KMS-11 (cell line): ENCODE results near the gene DIABLO.

ENCODE experiments used
- H2AFZ ChIP-seq: fragments of 200-600 bp; sonication (generic); 2 replicates; pipeline ENCODE4 v1.6.1; 2016; ENCODE audit warnings: antibody characterized with exemption, mixed run types, low read depth
- H3K27ac ChIP-seq: fragments of 200-600 bp; sonication (generic); 2 replicates; pipeline ENCODE4 v1.6.1; 2016; ENCODE audit warnings: mild to moderate bottlenecking, mixed run types
- H3K27me3 ChIP-seq: fragments of 200-600 bp; sonication (generic); 2 replicates; pipeline ENCODE4 v1.6.1; 2017; ENCODE audit warnings: mild to moderate bottlenecking, low read depth, mixed run types, moderate library complexity; ENCODE audit not compliant: insufficient read depth
- H3K36me3 ChIP-seq: fragments of 200-600 bp; sonication (generic); 2 replicates; pipeline ENCODE4 v1.6.1; 2017; ENCODE audit warnings: mild to moderate bottlenecking, mixed run types; ENCODE audit not compliant: insufficient read depth
- H3K4me1 ChIP-seq: fragments of 200-600 bp; sonication (generic); 2 replicates; pipeline ENCODE4 v1.6.1; 2016; ENCODE audit warnings: mild to moderate bottlenecking, low read depth, mixed run types; ENCODE audit not compliant: poor library complexity, severe bottlenecking
- H3K4me2 ChIP-seq: fragments of 200-600 bp; sonication (generic); 2 replicates; pipeline ENCODE4 v1.7.0; 2016; ENCODE audit warnings: mild to moderate bottlenecking, mixed run types
- H3K4me3 ChIP-seq: fragments of 200-600 bp; sonication (generic); IDR thresholded peaks from 2 replicates; pipeline ENCODE4 v1.6.1; 2017; ENCODE audit warnings: low read depth, low read length, mixed read lengths; ENCODE audit not compliant: insufficient read depth
- H3K79me2 ChIP-seq: fragments of 200-600 bp; sonication (generic); 2 replicates; pipeline ENCODE4 v1.6.1; 2016; ENCODE audit warnings: low read depth, mixed run types; ENCODE audit not compliant: insufficient read depth
- H3K9ac ChIP-seq: fragments of 200-600 bp; sonication (generic); 2 replicates; pipeline ENCODE4 v1.6.1; 2016; ENCODE audit warnings: mild to moderate bottlenecking, mixed run types
- H4K20me1 ChIP-seq: fragments of 200-600 bp; sonication (generic); 2 replicates; pipeline ENCODE4 v1.6.1; 2016; ENCODE audit warnings: mild to moderate bottlenecking, mixed run types; ENCODE audit not compliant: insufficient read depth
- CTCF ChIP-seq: fragments of 200-600 bp; sonication (generic); conservative IDR thresholded peaks from 2 replicates; pipeline ENCODE4 v1.6.1; 2017; ENCODE audit warnings: low read depth, mild to moderate bottlenecking, antibody characterized with exemption, low read length, moderate library complexity, mixed read lengths

Gene DIABLO

GRCh38 chr12:122235741-122236140, 9.9 kb upstream of the DIABLO start:
- TF ChIP-seq CTCF: no peak
- no peaks in the 10 kb centered on the region for H3K36me3 ChIP-seq
- H3K4me2 ChIP-seq: no peak overlapping the region
- no peak overlapping the region for H3K4me3 ChIP-seq
- peaks cover 6% of the 10 kb centered on the region for H3K4me1 ChIP-seq
- H4K20me1 ChIP-seq: no peaks in the 10 kb centered on the region
- no peaks in the 10 kb centered on the region for H3K79me2 ChIP-seq
- no peak overlapping the region for H3K27ac ChIP-seq
- no peak overlapping the region for H2AFZ ChIP-seq
- no peak overlapping the region for H3K9ac ChIP-seq
- H3K27me3 ChIP-seq: no peaks in the 10 kb centered on the region

DNA sequence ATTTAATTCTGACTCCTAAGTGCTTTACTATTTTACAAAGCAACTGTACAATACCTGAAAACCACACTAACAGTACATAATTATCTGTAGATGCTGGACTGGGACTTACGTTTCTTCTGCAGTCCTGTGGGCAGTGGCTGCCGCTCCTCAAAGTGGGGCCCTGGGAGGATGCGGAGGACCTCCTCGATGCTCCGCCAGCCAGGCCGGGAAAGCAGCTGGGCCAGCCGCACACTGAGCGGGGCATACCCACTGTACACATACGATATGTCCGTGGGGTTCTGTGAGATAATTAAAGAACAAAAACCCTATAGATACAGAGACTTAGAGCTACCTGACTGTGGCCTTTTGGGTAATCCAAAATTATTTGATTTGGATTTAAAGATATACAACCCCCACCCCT, 6.8 kb upstream of the DIABLO start:
- no peaks in the 10 kb centered on the region for H4K20me1 ChIP-seq
- no peak overlapping the region for H2AFZ ChIP-seq
- H3K79me2 ChIP-seq: no peaks in the 10 kb centered on the region
- no peak overlapping the region for H3K4me3 ChIP-seq
- no peaks in the 10 kb centered on the region for H3K36me3 ChIP-seq
- TF ChIP-seq CTCF: no peak
- peaks cover 6% of the 10 kb centered on the region for H3K4me1 ChIP-seq
- H3K27me3 ChIP-seq: no peaks in the 10 kb centered on the region
- no peak overlapping the region for H3K9ac ChIP-seq
- no peak overlapping the region for H3K27ac ChIP-seq
- H3K4me2 ChIP-seq: no peak overlapping the region

GRCh38 chr12:122230798-122231197, 4.9 kb upstream of the DIABLO start:
- Histone ChIP-seq H3K4me3 (no peak overlapping the region), H3K79me2 (no peaks in the 10 kb centered on the region), H4K20me1 (no peaks in the 10 kb centered on the region), H3K4me2 (no peak overlapping the region), H3K27ac (no peak overlapping the region), H3K36me3 (no peaks in the 10 kb centered on the region), H3K4me1 (peaks cover 9% of the 10 kb centered on the region), H2AFZ (no peak overlapping the region), H3K9ac (no peak overlapping the region), H3K27me3 (no peaks in the 10 kb centered on the region)
- no peak for TF ChIP-seq CTCF

- no peak overlapping the region for H3K4me3 ChIP-seq
- H3K36me3 ChIP-seq: no peaks in the 10 kb centered on the region
- H3K27me3 ChIP-seq: no peaks in the 10 kb centered on the region
- no peak for TF ChIP-seq CTCF
- peaks cover 20% of the 10 kb centered on the region; the same call in 1 of the 2 replicates for H3K79me2 ChIP-seq
- no peak overlapping the region for H3K9ac ChIP-seq
- H4K20me1 ChIP-seq: no peaks in the 10 kb centered on the region
- no peak overlapping the region for H2AFZ ChIP-seq
- H3K4me1 ChIP-seq: peaks cover 9% of the 10 kb centered on the region
- H3K4me2 ChIP-seq: no peak overlapping the region
- H3K27ac ChIP-seq: no peak overlapping the region
These were observed 2.2 kb upstream of the DIABLO start for GRCh38 chr12:122228092-122228491.
